ENCODE data around the gene GAL3ST1. TPM values are rescaled to one million over a fixed set of nuclear protein-coding genes. Genes with fewer than 3 reads are reported as not detected.

GAL3ST1 gene
- total RNA-seq, 1 donor from 2014 or later, result 11.4 TPM

DNA sequence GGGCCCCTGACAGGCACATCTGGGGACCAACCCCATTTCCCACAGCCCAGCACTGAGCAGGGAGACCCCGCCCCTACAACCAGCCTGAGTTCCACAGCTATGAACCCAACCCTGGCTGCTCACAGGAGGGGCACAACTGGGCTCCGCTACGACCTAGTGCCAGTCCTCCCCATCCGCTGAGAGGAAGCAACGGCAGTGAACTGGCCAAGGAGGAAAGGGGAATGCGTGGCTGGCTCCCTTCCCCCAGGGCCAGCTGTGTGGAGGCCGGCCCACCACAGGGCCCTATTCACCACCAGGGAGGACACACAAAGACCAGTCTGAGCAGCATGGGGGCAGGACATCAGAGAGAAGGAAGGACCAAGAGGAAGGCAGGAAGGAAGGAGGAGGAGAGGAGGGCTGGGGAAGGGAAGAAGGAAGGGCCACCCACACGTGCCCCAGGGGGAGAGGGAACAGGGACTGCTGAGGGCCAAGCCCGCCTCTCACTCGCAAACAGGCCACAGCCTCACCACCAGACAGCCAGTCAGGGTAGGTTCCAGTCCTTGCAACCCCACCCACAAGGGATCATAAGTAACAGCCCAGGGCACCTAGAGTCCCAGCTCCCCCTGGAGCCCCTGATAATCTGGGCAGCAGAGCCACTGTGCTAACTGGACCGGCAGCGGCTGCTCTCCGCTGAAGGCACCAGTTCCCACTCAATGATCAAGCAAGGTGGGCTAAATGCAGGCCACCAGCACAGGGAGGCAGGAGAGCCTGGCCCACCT is 8.5 kb upstream of the GAL3ST1 start:
- no peak overlapping the region for H3K4me3 ChIP-seq (ENCODE audit: low read depth, low read length)
- TF ChIP-seq CTCF (conservative IDR thresholded peaks at IDR 0.05; ENCODE audit: low read depth, low read length), result no peak
- DNase-seq (ENCODE audit: low read depth), result no peak

- no peak for TF ChIP-seq CTCF (conservative IDR thresholded peaks at IDR 0.05; ENCODE audit: low read depth, low read length)
- DNase-seq (ENCODE audit: low read depth), result no peak
- H3K4me3 ChIP-seq (ENCODE audit: low read depth, low read length), result no peak overlapping the region
Observed at GRCh38 chr22:30582051-30582450, 7.6 kb upstream of the GAL3ST1 start.

GRCh38 chr22:30580896-30581295 is 6.4 kb upstream of the GAL3ST1 start:
- DNase-seq (ENCODE audit: low read depth), result no peak
- H3K4me3 ChIP-seq (ENCODE audit: low read depth, low read length), result no peak overlapping the region
- TF ChIP-seq CTCF (conservative IDR thresholded peaks at IDR 0.05; ENCODE audit: low read depth, low read length), result no peak

DNA sequence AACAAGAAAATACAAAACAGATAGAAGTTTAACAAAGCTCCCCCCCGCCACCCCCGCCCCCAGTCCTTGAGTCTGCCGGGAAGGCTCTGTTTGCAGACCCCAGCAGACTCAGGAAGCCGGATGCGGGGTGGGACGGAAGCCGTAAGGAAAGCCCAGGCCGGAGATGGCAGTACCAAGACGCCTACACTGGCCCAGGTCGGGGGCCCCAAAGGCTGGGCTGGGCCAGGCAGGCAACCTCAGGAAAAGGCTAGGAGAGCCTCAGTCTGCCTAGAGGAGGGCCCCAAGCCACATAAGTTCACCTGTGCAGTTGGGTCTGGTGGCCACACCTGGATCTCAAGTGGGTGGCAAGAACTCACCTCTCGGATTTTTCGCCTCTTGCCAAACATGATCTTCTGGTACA is 4.0 kb upstream of the GAL3ST1 start:
- no peak for DNase-seq (ENCODE audit: low read depth)
- TF ChIP-seq CTCF (conservative IDR thresholded peaks at IDR 0.05; ENCODE audit: low read depth, low read length), result no peak
- no peak overlapping the region for H3K4me3 ChIP-seq (ENCODE audit: low read depth, low read length)

DNA sequence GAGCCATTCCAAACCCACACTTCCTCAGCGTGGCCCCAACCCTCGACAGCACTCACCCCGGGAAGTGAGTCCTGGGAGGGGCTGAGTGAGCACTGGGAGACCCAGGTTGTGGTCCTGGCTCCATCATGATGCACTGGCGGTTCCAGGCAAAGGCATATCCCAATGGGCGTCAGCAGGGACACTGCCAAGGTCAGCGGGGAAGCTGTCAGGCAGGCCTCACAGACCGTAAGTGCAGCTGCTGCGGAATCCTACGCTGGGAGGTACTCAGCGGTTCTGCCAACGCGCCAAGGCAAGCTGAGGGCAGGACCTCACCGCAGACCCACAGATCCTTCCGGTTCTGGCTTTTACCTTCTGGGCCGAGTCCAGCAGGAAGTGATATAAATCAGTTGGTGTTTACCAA is 1.4 kb upstream of the GAL3ST1 start:
- DNase-seq (ENCODE audit: low read depth), result no peak
- TF ChIP-seq CTCF (conservative IDR thresholded peaks at IDR 0.05; ENCODE audit: low read depth, low read length), result no peak
- no peak overlapping the region for H3K4me3 ChIP-seq (ENCODE audit: low read depth, low read length)

- DNase-seq (ENCODE audit: low read depth), result no peak
- H3K4me3 ChIP-seq (ENCODE audit: low read depth, low read length), result peak overlapping the region; percentile 18
- peak; percentile 31 for TF ChIP-seq CTCF (conservative IDR thresholded peaks at IDR 0.05; ENCODE audit: low read depth, low read length)
Observed at GRCh38 chr22:30574997-30575671, 669 bp upstream of the GAL3ST1 start.
